A204.1 (cell line): ENCODE measurements around the gene CAMK1D.

Experiments
- FAIRE-seq: peaks from 2 replicates; lab custom pipeline; 2012; peaks lifted over from hg19 to GRCh38; lab: Jason Lieb, UNC

The CAMK1D gene

DNA sequence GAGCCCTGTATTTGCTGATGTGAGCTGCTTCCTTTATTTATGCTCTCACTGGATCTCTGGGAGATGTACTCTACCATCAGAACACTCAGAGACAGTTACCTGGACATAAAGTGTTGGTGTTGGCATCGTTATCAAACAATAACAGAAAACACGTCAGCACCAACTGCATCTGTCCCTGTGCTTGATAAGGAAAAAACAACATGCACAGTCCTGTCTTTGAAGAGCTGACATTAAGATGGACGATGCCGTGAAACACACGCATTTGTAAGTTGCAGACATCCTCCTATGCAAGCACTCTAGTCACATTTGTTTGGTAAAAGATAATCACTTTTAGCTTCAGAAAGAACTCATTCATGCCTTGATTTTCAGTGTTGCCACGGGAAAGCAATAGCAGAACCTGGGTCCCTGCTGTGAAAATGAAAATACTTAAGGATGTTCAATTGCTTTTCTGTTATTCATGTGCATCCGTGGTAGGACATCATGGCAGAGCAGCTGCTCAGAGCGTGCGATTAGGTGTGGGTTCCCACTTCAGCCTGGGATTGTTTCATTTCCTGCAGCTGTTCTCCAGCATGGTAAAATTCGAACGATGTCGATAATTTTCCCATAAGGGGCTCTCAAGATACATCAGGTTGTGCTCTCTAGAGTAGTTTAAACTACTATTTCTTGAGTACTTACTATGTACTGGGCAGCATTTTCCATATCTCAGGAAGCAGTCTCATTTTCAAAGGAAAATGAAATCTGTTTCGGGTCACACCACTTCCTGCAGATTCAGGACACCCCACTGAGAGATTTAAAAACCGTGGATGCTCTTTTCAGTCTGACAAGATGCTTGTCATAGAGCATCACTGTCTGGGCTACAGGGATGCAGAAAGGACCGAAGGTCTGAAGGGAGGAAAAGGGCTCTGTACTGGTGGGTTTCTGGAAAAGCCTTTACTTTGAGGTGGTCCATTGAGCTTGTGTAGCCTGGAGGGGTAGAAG is 248.7 kb downstream of the CAMK1D start:
- FAIRE-seq = no peak

DNA sequence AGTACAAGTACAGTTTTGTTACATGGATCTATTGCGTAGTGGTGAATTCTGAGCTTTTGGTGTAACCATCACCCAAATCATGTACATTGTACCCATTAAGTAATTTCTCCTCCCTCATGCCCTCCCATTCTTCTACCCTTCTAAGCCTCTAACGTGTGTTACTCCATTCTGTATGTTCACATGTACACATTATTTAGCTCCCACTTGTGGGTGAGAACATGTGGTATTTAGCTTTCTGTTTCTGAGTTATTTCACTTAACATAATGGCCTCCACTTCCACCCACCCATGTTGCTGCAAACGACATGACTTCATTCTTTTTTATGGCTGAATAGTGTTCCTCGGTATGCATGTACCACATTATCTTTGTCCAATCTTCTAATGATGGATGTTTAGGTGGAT is 251.3 kb downstream of the CAMK1D start:
- no peak for FAIRE-seq

DNA sequence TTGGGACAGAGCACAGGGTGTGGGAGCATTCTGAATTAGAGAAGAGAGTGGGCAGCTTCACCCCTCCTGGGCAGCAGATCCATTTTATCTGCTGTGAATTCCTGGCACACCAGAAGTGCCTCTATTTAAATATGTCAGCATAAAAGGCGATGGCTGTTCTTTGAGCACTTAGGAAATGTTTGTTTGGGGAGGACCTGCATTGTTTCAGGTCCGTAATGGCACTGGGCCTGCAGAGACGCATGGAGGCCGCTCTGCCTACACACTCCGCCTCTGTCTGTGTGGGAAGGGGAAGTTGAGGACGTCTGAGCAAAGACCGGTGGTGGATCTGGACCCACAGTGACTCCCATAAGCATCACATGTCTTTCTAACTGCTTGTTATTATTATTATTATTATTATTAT is 253.2 kb downstream of the CAMK1D start:
- no peak for FAIRE-seq

DNA sequence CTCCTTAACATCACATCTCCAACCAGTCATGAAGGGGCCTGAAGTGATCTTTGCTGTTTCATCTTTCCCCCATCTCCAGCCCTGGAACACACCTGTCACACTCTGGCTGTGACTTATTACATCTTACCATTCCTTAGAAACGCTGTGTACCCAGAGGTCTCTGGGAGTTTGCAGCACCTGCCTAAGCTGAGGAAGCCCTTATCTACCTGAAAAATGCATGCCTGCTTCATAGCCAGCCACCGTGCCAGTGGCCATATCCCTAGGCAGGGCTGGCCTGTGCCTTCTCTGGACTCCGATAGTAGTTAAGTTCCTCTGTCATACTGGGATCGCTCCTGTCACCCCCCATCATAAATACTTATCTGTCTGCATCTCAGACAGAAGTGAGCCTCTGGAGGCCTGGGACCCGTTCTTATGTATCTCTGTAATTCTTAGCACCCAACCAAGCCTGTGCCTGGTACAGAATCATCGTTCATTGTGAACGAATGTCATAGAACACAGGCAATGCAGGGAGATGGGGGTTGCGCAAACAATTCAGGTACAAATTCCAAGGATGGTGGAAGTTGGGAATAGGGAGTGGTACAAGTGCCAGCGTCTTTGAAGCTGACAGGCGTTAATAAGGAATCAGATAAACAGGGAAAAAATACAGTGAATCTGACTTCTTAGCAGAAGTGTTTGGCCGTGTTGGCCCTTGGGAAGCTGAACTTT is 254.6 kb downstream of the CAMK1D start:
- FAIRE-seq = no peak

DNA sequence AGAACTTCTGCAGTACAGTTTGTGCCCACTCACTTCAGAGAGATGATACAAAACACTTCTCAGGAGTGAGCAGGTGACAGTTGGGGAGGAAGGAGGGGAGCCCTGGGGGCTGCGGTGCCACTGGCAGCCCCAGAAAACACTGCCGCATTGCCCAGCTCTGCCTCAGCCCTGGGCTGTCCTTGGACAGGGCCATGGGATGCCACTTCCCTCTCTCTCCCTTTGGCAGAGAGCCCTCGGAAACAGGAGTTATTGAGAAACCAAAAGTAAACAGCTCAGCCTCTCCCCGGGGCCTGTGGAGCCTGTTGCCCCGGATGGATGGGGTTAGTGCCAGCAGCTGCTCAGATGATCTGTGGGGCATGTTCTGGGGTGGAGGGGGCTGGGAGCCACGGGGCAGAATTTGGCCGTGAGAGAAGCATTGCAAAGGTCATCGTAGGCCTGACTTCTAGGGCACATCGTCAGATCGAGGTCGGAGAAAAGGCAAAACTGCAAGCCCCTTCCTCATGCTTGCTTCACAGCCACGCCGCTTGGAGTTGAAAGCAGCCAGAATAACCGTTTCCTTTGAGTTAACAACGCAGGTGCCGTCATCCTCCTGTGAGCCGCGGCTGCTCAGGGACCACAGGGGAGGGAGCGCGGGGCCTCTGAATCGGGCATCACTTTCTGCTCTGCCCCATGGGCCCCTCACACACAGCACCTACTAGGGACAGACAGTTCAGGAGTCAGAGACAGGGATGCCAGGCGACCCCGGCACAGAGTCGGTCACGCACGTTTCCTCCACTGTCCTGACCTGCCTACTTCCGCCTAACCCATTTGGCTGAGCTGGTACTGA is 256.4 kb downstream of the CAMK1D start:
- FAIRE-seq = no peak

DNA sequence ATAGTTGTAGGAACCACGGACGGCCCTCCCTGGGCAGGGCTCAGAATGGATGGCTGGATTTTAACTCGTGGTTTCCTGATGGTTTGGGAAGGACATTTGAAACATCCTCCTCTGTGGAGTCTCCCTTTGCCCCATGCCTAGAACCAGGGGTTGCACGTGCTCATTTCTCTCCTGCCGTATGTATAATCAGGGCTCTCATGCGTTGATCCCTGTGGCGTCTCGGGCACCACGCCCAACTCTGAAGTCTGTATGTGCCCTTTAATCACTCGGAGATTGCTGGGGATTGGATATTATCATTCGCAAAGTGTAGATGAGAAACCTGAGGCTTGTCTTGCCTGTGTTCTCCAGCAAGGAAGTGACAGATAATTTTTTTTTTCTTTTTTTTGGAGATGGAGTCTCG is 257.1 kb downstream of the CAMK1D start:
- FAIRE-seq = no peak

DNA sequence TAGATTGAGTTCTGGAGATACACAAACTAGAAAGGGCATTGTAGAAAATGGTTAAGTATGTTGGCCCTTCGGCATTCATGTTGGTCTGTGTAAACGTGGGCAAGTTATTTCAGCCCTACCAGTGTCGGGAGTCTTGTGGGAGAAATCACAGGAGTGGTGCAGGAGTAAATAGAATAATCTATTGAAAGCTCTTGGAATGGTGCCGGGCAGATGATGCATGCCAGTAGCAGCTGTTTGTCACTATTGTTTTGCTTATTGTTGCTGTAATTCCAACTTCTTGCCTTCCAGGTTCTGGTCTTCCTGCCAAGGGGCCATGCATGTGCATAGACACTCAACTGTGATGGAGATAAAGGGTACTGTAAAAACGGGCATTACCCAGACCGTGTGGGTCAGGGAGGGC is 259.4 kb downstream of the CAMK1D start:
- no peak for FAIRE-seq

DNA sequence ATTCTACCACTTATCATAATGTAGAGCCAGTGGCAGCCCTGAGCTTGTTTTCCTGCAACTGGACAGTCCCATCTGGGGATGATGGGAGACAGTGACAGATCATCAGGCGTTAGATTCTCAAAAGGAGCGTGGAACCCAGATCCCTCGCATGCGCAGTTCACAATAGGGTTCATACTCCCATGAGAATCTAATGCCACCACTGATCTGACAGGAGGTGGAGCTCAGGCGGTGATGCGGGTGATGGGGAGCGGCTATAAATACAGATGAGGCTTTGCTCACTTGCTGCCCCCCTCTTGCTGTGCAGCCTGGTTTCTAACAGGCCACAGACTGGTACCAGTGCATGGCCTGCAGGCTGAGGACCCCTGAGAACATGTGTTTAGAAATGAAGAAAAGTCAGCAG is 260.1 kb downstream of the CAMK1D start:
- no peak for FAIRE-seq

DNA sequence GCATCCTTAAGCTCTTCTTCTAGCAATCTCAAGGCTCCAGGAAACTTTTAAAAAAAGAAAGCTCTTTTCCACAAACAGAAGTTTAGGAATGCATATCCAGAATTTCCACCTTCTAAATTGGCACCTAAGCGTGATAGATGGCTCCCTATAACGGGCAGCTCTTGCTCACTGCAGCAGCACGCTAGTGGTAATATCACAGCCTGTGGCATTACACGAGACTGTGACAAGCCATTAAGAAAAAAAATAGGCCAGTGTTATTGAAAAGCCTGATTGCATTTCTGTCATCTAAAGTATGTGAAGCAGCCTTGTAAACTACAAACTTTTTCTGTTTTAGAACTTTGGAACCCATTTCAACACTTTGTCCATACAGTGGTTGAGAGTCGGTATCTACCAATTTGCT is 263.8 kb downstream of the CAMK1D start:
- FAIRE-seq = no peak

DNA sequence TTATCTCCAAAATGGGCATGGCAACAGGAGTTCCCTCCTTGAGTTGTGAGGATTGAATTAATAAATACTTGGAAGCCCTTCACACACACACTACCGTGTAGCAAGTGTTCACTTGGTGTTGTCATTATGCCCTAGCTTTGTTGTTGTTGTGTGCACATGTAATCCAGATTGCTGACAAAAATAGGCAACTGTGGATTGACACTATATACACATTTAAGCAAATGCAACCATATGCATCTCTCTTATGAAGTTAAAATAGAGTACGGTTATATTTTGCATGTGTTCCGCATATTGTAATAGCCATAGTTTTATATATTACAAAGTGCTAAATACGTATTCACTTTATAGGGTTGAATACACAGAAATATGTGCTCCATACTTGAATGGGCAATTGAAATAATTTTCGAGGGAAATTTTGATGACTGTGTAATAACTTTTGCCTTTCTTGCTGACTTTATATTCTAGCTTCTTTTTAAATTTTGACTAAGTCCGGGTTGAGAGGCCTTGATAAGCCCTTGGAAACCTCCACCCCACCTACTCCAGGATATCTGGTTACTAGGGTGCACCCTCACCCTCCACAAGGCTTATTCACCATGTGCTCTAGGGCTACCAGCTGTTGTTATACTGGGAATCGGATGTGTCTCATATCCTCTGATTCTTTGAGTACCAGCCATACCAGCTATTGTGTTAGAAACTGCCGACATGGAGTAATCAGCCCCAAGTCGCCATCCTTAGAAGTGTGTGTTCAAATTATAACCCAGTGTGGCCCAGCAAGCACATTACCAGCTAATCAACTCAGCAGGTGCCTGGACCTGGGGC is 265.0 kb downstream of the CAMK1D start:
- FAIRE-seq = no peak

DNA sequence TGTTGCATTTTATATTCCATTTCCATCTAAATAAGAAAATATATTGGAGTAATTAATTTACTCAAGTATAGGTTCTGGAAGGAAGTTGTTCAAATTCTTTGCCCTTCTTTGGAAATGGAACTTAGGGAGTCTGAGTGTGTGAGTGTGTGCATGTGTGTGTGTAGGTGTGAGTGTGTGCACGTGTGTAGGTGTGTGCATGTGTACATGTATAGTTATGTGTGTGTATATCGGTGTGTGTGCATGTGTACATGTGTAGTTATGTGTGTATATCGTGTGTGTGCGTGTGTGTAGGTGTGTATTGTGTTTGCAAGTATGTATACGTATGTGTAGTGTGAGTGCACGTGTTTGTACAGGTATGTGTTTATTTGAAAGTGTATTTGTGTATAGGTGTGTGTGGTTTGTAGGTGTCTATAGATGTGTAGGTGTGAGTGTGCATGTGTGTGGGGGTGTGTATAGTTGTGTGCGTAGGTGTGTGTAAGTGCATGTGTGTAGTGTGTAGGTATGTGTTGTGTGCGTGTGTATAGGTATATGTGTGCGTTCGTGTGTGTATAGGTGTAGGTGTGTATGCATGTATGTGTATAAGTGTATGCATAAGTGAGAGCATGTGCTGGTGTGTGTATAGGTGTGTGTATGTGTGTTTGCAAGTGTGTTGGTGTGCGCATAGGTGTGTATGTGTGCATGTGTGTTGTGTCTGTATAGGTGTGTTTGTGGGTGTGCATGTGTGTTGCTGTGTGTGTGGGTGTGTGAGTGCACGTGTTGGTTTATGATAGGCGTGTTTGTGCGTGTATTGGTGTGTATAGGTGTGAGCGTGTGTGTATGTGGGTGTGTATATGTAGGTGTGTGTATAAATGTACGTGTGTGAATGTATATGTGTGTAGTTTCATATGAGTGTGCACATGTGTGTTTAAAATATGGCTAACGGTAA is 266.2 kb downstream of the CAMK1D start:
- no peak for FAIRE-seq

DNA sequence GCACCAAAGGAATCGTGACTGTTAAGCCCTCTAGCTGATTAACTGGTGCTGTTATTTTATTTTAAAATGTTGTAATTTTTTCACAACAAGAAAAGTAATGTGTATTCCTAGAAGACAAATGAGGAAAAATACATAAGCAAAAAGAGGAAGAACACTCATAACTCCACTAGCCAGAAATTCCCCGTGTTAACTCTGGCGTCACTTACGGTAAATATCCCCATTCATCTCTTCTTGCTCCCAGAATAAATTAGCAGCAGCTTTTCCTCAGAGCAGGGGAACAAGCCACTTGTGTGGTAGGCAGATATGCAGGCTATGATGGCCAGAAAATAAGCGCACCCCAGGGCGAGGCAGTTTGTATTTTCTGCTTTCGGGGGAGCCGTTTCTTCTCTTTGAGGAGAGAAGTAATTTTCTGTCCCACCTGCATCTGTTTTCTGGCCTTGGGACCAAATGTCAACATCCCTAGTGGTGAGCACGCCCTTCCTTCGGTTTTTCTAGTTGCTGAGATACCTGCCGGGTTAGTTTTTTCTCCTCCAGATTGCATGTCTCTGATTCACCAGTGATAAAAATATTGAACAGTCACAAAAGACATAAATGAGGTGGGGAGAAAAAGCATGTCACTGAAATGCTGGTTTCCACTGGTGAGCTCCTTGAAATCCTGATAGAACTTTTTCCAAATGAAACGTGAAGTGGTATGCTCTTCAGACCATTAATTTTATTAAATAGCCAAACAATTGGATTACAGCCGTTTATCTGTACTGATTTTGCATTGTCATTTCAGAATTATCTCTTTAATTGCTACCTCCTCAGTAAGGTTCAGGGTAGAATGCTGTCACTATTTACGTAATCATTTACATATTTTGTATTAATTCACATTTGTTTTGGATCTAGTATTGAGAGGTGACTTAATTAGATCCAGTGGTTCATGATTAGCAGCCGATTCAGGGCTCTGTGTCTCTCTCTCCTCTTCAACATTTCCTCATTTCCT is 268.1 kb downstream of the CAMK1D start:
- no peak for FAIRE-seq

DNA sequence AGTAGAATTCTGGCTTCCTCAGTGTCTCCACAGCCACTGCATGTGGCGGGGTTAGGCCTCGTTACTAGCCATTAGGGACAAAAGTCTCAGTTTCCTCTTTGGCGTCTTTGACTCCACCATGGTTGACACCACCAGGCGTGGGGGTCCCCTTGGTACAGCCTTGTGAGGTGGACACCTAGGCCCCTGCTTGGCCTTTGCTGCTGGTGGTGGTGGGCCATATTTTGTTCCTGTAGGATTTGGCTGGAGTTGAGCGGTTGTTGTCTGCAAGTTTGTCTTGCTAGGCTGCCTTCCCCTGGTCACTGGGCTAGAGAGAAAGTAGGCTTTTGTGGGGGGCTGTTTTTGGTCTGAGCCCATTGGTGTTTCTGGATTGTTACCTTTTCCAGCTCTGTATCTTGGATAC is 272.7 kb downstream of the CAMK1D start:
- FAIRE-seq = no peak

DNA sequence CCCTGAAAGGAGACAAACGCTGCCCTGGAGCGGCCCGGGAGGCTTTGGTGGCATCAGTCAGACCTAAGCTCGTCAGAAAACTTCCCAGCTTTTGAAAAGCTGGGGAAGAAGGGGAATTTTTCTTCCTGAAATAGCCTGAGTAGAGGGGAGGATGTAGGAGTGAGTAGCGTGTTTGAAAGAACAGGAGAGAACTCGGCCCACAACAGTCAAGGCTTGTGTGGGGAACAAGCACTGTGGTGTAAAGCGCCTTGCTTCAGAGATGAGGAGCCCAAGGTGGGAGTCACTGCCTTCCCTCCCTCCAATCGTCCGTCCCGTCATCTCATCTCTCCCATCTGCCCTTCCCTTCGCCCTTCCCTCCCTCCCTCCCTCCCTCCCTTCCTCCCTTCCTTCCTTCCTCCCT is 273.3 kb downstream of the CAMK1D start:
- no peak for FAIRE-seq

DNA sequence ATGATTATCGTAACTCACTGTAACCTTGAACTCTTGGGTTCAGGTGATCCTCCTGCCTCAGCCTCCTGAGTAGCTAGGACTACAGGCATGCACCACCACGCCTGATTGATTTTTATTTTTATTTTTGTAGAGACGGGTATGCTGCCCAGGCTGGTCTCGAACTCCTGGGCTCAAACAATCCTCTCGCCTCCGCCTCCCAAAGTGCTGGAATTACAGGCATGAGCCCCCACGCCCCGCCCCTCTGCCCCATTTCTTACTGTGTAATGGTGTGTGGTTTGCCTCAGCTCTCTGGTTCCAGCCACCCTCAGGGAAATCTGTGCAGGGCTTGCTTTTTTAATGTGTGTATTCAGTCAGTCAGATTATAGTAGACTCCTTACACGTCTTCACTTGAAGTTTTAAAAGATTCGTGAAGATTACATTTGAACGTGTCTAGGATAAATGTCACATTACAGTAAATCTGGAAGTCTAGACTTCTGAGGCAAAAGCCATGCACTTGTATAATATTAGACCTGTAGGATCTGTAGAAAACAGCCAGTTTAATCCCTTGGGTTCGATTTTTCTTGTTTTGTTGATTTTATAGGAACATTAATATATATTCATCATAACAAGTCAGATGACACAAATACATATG is 276.2 kb downstream of the CAMK1D start:
- FAIRE-seq = no peak

DNA sequence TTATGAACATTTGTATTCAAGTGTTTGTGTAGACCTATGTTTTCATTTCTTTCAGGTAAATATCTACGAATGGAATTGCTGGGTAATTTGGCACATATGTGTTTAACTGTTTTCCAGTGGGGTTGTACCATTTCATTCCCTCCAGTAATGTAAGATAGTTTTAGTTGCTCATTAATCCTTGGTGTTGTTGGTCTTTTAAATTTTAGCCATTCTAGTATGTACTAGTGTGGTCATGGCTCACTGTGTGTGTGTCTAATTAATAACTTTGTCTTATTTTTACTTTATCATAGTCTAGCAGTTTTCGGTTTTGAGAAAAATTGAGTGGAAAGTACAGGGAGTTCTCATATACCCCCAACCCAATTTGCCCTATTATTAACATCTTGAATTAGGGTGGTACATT is 278.8 kb downstream of the CAMK1D start:
- FAIRE-seq = no peak

DNA sequence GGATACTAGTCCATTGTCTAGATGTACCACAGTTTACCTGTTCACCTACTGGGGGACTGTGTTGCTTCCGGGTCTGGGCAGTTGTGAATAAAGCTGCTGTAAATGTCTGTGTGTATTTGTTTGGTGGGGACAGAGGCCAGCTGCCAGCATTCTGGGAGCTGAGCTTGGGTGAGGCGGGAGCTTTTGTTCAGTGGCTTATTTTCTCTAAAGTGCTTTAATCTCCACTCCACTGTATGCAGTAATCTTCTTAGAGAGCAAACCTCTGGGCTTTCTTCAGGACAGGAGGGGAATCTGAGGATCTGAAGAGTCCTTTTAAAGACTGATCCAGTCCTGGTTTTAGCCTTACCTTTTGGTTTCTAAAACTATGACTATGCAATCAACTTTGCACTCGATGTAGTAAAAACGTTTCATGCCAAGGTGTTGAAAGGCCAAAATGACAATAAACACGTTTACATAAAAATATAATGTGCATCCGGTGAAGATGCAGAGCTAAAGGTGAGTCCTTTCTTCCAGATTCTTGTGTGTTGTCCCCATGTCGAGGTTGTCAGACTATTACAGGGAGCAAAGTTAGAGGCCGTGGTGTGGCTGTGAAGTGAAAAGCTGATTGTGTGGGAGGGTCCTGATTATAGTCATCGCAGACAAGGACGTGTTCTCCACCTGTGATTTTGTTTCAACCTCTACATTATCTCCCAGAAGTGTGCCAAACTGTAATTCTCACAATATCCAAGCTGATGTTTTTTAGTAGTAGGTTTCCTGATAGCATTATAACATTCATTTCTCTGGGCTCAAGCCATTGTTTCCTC is 279.8 kb downstream of the CAMK1D start:
- no peak for FAIRE-seq

DNA sequence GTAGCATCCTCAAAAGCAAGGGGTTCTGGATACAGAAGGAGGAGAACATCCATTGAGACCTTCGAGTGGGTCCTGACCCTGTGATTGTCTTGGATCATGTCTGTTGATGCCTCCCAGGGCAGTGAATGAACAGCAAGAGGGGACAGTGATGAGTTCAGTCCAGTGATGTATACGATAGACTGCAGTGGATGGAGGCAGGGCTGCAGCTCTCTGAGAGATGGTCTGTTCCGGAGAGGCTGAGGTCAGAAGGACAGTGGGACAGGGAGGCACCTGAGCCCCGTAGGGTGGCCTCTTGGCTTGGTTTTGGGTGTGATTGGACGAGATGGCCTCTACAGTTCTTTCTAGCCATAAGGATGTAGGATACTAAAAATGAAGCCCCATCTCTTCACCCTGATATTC is 280.4 kb downstream of the CAMK1D start:
- FAIRE-seq = no peak
